SK-N-SH treated with all-trans-retinoic acid at 6 μM for 48 hours (cell line): ENCODE data around the gene AP1G2.

Experiments used
- RARB ChIP-seq: fragments of 250-450 bp; sonication (Bioruptor Pico); IDR thresholded peaks from 2 replicates; pipeline ENCODE4 v1.8.0; 2021; ENCODE audit warnings: mild to moderate bottlenecking, moderate library complexity
- SNAI2 ChIP-seq: fragments of 250-450 bp; sonication (Bioruptor Pico); IDR thresholded peaks from 2 replicates; pipeline ENCODE4 v1.5.0; 2020; ENCODE audit warnings: mild to moderate bottlenecking, moderate library complexity
- ZFP30 ChIP-seq: fragments of 450-650 bp; formaldehyde crosslinking; IDR thresholded peaks from 2 replicates; pipeline ENCODE4 v1.5.0; 2022; ENCODE audit warnings: mild to moderate bottlenecking, moderate library complexity
- ZNF70 ChIP-seq: fragments of 450-650 bp; formaldehyde crosslinking; IDR thresholded peaks from 2 replicates; pipeline ENCODE4 v1.5.0; 2020; ENCODE audit warnings: mild to moderate bottlenecking, moderate library complexity

DNA sequence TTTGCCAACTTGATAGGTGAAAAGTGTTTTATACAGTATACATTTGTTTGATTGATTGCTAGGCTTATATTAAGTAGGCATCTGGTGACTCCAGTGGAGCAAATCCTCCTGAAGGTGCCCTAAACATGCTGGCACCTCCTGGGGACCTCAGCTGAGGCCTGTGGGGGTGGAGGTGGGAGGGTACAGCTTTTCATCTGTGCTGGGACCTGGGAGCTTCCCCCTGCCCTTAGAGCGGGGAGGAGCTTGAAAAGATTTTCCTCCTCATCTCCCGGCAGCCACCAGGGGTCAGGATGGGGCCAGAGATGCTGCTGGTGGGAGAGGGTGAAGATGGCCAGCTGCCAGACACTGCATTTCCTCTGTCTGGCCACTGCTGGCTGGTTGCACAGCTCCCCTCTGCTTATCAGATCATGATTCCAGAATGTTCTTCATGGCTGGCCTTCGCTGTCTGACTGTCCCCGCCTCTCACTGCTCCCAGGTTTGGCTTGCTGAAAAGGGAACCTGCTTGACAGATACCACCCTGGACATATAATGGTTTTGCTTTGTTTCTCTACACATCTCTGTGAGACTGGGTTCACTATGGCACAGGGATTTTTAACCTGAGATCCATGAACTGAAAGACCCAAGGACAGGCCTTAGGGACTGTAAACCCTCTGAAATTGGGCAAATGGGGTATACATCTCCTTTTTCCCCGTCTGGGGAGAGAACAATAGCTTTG lies 21.4 kb upstream of the AP1G2 start:
- no peak for TF ChIP-seq RARB (CRISPR knock-in tag)
- peak; percentile 26; the same call in 1 of the 2 replicates for TF ChIP-seq ZNF70
- TF ChIP-seq ZFP30 (CRISPR knock-in tag) = no peak
- no peak for TF ChIP-seq SNAI2 (CRISPR knock-in tag)
